Measurements from ENCODE around the gene SLC26A3.

SLC26A3 gene

DNA sequence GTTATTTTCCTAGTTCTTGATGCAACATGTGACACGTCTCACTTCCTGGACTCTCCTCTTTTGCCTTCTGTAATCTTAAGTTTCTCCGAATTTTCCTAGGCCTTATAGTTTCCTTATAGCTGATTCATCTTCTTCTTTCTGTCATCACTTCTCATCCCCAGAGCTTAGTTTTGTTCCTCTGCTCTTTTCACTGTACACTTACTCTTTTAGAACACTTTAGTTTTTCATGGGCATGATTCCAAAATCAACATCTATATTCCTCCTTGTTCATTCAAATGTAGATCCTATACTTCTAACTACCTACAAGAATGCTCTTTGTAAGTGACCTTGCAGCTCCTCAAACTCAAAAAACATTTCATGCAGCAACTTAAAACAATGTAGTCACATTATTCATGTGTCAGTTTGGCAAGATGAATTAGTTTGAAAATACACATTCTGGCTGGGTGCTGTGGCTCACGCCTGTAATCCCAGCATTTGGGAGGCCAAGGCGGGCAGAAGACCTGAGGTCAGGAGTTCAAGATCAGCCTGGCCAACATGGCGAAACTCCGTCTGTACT, 13.1 kb upstream of the SLC26A3 start:
- no peak for DNase-seq (ENCODE audit: low read depth in 2 of 2)

- no peak for DNase-seq (ENCODE audit: low read depth in 2 of 2)
Measured at GRCh38 chr7:107815254-107815882, 12.3 kb upstream of the SLC26A3 start.

- no peak for DNase-seq (ENCODE audit: low read depth in 2 of 2)
Measured at GRCh38 chr7:107813524-107813923, 10.5 kb upstream of the SLC26A3 start.

GRCh38 chr7:107811934-107812333, 8.9 kb upstream of the SLC26A3 start:
- DNase-seq (ENCODE audit: low read depth in 2 of 2) = no peak

- no peak for DNase-seq (ENCODE audit: low read depth in 2 of 2)
Measured at GRCh38 chr7:107810626-107811025, 7.6 kb upstream of the SLC26A3 start.

GRCh38 chr7:107809179-107809578, 6.2 kb upstream of the SLC26A3 start:
- no peak for DNase-seq (ENCODE audit: low read depth in 2 of 2)

DNA sequence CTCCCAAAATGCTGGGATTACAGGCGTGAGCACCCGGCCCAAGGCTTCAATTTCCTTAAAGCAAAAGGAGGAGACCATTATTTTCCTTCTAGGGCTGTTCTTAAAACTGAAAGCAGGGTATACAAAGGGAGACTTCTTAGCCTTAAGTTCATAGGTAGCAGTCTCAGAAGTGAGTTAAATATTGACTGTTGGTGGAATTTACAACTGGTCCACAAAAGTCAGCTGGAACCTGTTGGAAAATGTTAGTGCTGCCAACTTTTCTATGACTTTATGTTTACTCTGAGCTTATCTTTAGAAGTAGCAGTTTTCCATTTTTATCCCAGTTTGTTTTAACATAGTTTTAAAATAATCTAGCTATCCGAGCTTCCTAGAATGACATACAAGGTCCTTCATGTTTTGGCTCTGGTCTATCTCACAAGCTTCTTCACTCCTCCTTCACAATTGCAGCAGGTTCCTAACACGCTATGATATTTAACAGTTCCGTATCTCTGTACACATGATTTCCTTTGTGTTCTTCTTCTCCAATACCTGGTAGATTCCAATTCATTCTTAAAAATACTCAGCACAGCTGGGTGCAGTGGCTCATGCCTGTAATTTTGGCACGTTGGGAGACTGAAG, 3.3 kb downstream of the SLC26A3 start:
- DNase-seq (ENCODE audit: low read depth in 2 of 2) = no peak

GRCh38 chr7:107792364-107792763, 10.7 kb downstream of the SLC26A3 start:
- DNase-seq (ENCODE audit: low read depth in 2 of 2) = no peak

DNA sequence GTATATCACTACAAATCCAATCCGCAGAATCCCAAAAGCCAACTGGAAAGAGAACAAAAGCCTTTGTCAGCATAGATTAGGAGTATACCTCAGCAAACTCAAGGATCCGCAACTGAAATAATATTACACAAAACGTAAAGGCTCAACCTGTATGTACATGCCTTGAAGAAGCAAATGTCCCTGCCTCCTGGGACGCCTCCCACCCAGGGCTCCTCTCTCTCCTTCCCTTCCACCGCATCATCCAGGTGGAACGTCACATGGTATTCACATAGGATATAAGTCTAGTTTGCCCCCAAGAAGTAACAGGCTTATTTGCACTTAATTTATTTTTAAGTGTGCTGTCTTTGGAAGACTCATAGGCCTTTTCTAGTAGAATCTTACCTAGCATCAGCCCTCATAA, 13.4 kb downstream of the SLC26A3 start:
- no peak for DNase-seq (ENCODE audit: low read depth in 2 of 2)

DNA sequence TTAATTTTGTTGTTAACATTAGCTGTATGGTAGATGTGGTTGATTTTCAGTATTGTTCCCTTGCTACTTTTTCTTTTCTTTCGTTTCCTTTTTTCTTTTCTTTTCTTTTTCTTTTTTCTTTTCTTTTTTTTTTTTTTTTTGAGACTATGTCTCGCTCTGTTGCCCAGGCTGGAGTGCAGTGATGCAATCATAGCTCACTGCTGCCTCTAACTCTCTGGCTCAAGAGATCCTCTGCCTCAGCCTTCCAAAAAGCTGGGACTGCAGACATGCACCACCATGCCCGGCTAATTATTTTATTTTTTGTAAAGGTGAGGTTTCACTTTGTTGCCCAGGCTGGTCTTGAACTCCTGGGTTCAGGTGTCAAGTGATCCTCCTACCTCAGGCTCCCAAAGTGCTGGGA, 14.4 kb downstream of the SLC26A3 start:
- no peak for DNase-seq (ENCODE audit: low read depth in 2 of 2)

DNA sequence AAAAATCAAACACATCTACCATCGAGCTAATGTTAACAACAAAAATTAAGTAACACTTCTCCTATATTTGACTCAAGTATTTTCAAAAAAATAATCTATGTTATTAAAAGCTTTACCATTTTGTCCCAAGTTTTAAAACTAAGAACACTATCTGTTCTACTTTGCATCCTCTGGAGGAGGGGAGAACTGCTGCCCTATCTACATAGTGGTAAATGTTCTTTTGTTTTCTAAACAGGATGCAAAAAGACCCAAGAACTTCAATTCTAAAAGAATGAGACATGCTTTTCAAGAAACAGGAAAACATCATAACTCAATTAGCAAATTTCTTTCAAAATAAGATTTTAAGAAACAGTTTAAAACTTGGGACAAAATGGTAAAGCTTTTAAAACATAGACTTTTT, 14.8 kb downstream of the SLC26A3 start:
- no peak for DNase-seq (ENCODE audit: low read depth in 2 of 2)

DNA sequence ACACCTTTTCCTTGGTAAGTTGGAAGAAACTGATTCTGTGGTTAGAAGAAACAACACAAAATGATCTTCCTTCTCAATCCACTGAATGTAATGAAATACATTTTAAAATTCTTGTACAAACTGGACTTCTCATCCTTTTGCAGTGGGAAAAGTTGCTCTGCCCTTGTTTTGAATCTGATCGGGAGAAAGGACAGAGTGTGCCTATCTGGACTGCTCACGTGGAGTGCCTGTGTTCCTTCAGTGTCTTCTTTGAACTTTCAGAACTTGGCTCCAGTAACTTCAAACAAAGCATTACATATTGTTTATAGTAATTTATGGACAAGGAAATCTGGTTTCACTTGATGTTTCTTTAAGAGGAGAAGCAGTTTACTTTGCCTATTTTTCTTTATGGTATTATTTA, 17.1 kb downstream of the SLC26A3 start:
- no peak for DNase-seq (ENCODE audit: low read depth in 2 of 2)

DNA sequence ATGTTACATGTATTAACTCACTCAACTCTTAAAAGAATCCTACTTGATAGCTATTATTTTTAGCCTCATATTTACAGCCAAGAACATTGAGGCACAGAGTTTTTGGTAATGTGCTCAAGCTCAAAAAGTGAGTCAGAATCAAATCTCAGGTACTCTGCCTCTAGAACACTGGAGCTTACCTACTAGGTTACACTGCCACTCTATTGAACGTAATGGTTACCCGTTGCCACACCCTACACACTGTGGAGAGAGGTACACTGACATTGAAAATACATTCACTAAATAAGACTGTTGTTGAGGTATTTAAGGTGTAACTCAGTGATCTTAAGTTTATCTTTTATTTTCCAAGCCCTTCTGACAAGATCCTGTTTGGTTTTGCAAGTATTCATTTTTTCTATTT, 17.9 kb downstream of the SLC26A3 start:
- no peak for DNase-seq (ENCODE audit: low read depth in 2 of 2)

GRCh38 chr7:107783648-107784047, 19.4 kb downstream of the SLC26A3 start:
- DNase-seq (ENCODE audit: low read depth in 2 of 2) = no peak

GRCh38 chr7:107782374-107782773, 20.6 kb downstream of the SLC26A3 start:
- DNase-seq (ENCODE audit: low read depth in 2 of 2) = no peak

DNA sequence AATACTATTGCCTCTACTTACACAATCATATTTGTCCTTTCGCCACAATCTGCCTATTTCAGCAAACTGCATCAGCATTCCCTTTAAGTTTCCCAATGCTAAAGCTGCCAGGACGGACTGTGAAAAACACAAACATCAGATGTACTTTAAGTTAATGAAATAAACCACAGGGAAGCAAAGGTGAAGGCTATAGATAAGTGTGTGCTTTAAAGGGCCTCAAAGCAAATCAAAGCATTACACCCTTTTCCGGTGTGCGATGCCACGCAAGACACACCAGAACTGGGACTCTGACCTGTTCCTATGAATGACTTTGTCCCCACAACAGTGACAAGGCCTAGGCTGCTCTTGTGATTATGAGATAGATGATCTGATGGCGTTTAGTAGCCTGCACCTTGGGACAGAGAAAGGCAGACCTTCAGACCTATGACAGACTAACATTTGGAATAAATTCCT, 23.4 kb downstream of the SLC26A3 start:
- DNase-seq (ENCODE audit: low read depth in 2 of 2) = no peak

DNA sequence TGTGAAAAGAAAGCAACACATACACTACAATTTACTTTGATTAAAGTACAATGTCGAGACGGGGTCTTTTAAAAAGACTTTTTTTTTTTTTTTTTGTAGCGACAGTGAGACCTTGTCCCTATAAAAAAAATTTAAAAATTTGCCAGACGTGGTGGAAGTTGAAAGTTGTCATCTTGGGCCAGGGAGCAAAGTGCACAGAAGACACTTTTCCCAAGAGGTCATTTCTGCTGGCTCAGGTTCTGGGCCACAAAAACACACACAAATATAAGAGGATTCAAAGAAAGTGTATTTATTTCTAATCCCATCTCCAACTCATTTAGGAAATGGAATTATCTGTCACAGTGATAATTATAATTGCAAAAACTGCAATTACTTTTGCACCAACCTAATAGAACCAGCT, 24.7 kb downstream of the SLC26A3 start:
- DNase-seq (ENCODE audit: low read depth in 2 of 2) = no peak

DNA sequence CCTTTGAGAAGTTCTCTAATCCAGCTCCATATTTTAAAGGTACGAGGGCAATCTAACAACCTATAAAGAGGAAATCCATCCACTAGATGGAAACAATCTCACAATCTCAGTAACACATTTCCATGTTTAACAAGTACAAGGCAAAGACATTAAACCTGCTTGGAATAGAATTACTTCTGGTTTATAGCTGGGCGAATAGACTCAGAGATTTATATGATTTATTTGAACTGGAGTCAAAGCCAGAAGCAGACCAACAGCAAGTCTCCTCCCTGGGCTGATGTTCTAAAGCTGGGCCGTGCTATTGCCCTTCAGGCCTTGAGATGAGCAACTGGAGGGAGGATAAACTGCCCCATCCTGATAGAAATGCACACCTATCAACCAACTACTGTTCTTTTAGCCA, 25.3 kb downstream of the SLC26A3 start:
- no peak for DNase-seq (ENCODE audit: low read depth in 2 of 2)

- no peak for DNase-seq (ENCODE audit: low read depth in 2 of 2)
Measured at GRCh38 chr7:107773027-107773426, 30.0 kb downstream of the SLC26A3 start.

- DNase-seq (ENCODE audit: low read depth in 2 of 2) = no peak
Measured at GRCh38 chr7:107768263-107768662, 34.8 kb downstream of the SLC26A3 start.

DNA sequence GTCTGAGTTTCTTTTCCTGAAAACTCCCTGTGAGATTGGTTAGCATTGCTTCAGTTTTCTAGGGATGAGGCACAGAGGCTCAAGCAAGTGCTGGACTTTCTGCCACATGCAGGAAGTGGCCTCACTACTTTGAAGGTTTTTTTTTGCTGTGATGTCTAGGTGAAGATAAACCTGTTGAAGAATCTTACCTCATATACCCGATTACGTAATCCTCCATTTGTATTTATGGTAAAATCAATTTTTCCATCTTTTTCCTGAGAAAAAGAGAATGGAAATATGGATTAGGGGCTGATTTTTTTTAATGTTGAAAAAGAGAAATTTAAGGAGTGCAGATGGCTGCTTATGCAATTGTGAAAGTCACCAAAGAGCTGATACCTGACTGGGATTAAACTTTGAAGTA, 35.6 kb downstream of the SLC26A3 start:
- DNase-seq (ENCODE audit: low read depth in 2 of 2) = no peak

DNA sequence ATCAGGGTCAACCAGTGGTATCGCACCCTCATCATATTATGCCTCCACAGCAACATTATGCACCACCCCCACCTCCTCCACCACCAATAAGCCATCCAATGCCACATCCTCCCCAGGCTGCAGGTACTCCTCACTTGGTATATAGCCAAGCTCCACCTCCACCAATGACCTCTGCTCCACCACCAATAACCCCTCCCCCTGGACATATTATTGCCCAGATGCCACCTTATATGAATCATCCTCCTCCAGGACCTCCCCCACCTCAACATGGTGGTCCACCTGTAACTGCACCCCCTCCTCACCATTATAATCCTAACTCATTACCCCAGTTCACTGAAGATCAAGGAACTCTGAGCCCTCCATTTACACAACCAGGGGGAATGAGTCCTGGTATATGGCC, 44.4 kb downstream of the SLC26A3 start:
- no peak for DNase-seq (ENCODE audit: low read depth in 2 of 2)

GRCh38 chr7:107754642-107755041, 48.4 kb downstream of the SLC26A3 start:
- no peak for DNase-seq (ENCODE audit: low read depth in 2 of 2)

DNA sequence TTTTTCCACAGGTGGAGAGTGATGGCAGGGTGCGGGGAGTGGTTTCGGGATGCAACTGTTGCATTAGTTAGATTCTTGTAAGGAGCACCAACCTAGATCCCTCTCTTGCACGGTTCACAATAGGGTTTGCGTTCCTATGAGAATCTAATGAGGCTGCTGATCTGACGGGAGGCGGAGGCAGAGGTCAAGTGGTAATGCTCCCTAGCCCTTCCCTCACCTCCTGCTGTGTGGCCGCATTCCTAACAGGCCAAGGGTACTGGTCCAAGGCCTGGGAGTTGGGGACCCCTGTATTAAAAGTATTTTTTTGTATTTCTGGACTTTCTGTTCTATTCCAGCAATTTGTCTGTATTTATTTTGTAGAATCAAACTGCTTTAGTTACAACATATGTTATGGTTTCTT, 51.9 kb downstream of the SLC26A3 start:
- DNase-seq (ENCODE audit: low read depth in 2 of 2) = no peak
